HG03103 (cell line): Measurements from ENCODE around the gene H2AZ1.
"Not testable (repeated sequence)": the region's sequence is repeated elsewhere in the genome, so short reads cannot be mapped to it uniquely, and the experiment has no call there.

Source experiments
- ATAC-seq: cut with Tn5 transposase; IDR thresholded peaks from one replicate; pipeline ENCODE4 v1.9.1; 2021; ENCODE audit warnings: low read depth; ENCODE audit not compliant: unreplicated experiment

Gene H2AZ1

GRCh38 chr4:99949999-99950912, at the start of gene H2AZ1:
TSS of gene H2AZ1 (minus strand) at chr4:99950275. CDS start at chr4:99950170, 105 bp downstream.
- ATAC-seq, result peak; percentile 54

GRCh38 chr4:99998062-99998867, 48.2 kb upstream of the H2AZ1 start:
- peak; percentile 58 for ATAC-seq

GRCh38 chr4:99991741-99992140, 41.7 kb upstream of the H2AZ1 start:
- no peak for ATAC-seq

- no peak for ATAC-seq
Observed at GRCh38 chr4:99987681-99988080, 37.6 kb upstream of the H2AZ1 start.

GRCh38 chr4:99986792-99987191, 36.7 kb upstream of the H2AZ1 start:
- ATAC-seq, result peak; percentile 53

- no peak for ATAC-seq
Observed at GRCh38 chr4:99983289-99983943, 33.3 kb upstream of the H2AZ1 start.

GRCh38 chr4:99979872-99980271, 29.8 kb upstream of the H2AZ1 start:
- ATAC-seq, result no peak

GRCh38 chr4:99971453-99972111, 21.5 kb upstream of the H2AZ1 start:
- no peak for ATAC-seq

- no peak for ATAC-seq
Observed at GRCh38 chr4:99968330-99968729, 18.3 kb upstream of the H2AZ1 start.

- ATAC-seq, result no peak
Observed at GRCh38 chr4:99966692-99967091, 16.6 kb upstream of the H2AZ1 start.

GRCh38 chr4:99965674-99966350, 15.7 kb upstream of the H2AZ1 start:
- ATAC-seq, result no peak

- no peak for ATAC-seq
Observed at GRCh38 chr4:99965173-99965572, 15.1 kb upstream of the H2AZ1 start.

GRCh38 chr4:99961711-99962110, 11.6 kb upstream of the H2AZ1 start:
- no peak for ATAC-seq

- no peak for ATAC-seq
Observed at GRCh38 chr4:99960648-99961047, 10.6 kb upstream of the H2AZ1 start.

GRCh38 chr4:99958207-99958606, 8.1 kb upstream of the H2AZ1 start:
- not testable (repeated sequence) for ATAC-seq

GRCh38 chr4:99950913-99951254, 809 bp upstream of the H2AZ1 start:
- no peak for ATAC-seq

- ATAC-seq, result peak; percentile 16
Observed at GRCh38 chr4:99949034-99949998, 759 bp downstream of the H2AZ1 start.

- ATAC-seq, result no peak
Observed at GRCh38 chr4:99947608-99948007, 2.5 kb downstream of the H2AZ1 start.

GRCh38 chr4:99947190-99947578, 2.9 kb downstream of the H2AZ1 start:
- no peak for ATAC-seq
